Mesendoderm (in vitro differentiated cells): ENCODE data around the gene RGS1.

Experiments used
- DNase-seq: peaks from one replicate; pipeline ENCODE4 v3.0.0; 2013
- H2AK5ac ChIP-seq: 2 replicates; pipeline ENCODE4 v1.6.1; 2013; ENCODE audit warnings: low read length, inconsistent platforms
- H2BK120ac ChIP-seq: 2 replicates; pipeline ENCODE4 v1.6.1; 2013; ENCODE audit warnings: low read depth, mild to moderate bottlenecking, low read length, moderate library complexity, mixed read lengths
- H2BK15ac ChIP-seq: replicated peaks from 2 replicates; pipeline ENCODE4 v1.6.1; 2013; ENCODE audit warnings: low read depth, mild to moderate bottlenecking, moderate library complexity
- H2BK5ac ChIP-seq: 2 replicates; pipeline ENCODE4 v1.6.1; 2013; ENCODE audit warnings: low read length, inconsistent platforms
- H3K18ac ChIP-seq: 2 replicates; pipeline ENCODE4 v1.6.1; 2013; ENCODE audit warnings: mild to moderate bottlenecking, low read length, mixed read lengths
- H3K23ac ChIP-seq: one replicate; pipeline ENCODE4 v1.6.1; 2013; ENCODE audit warnings: low read length
- H3K27ac ChIP-seq: 2 replicates; pipeline ENCODE4 v1.5.1; 2013; ENCODE audit warnings: low read depth, mild to moderate bottlenecking, inconsistent platforms, low read length, moderate library complexity
- H3K27me3 ChIP-seq: 2 replicates; pipeline ENCODE4 v1.6.1; 2013; ENCODE audit warnings: low read length, control low read depth, mild to moderate bottlenecking, inconsistent platforms; ENCODE audit not compliant: insufficient read depth, poor library complexity
- H3K36me3 ChIP-seq: 2 replicates; pipeline ENCODE4 v1.6.1; 2013; ENCODE audit warnings: low read length, inconsistent platforms; ENCODE audit not compliant: control insufficient read depth, insufficient read depth
- H3K4ac ChIP-seq: one replicate; pipeline ENCODE4 v1.6.1; 2013; ENCODE audit warnings: low read depth, mild to moderate bottlenecking, low read length, moderate library complexity
- H3K4me1 ChIP-seq: 2 replicates; pipeline ENCODE4 v1.6.1; 2013; ENCODE audit warnings: low read depth, low read length, inconsistent platforms; ENCODE audit not compliant: control insufficient read depth
- H3K4me2 ChIP-seq: 2 replicates; pipeline ENCODE4 v1.6.1; 2013; ENCODE audit warnings: low read length
- H3K4me3 ChIP-seq: 2 replicates; pipeline ENCODE4 v1.5.1; 2013; ENCODE audit warnings: mild to moderate bottlenecking, low read length
- H3K56ac ChIP-seq: one replicate; pipeline ENCODE4 v1.6.1; 2013; ENCODE audit warnings: low read length
- H3K79me1 ChIP-seq: 2 replicates; pipeline ENCODE4 v1.6.1; 2013; ENCODE audit warnings: low read length, inconsistent platforms
- H3K79me2 ChIP-seq: 2 replicates; pipeline ENCODE4 v1.6.1; 2013; ENCODE audit warnings: mild to moderate bottlenecking, low read length; ENCODE audit not compliant: control insufficient read depth, insufficient read depth
- H3K9ac ChIP-seq: 2 replicates; pipeline ENCODE4 v1.6.1; 2013; ENCODE audit warnings: low read length, inconsistent platforms
- H4K5ac ChIP-seq: one replicate; pipeline ENCODE4 v1.6.1; 2013; ENCODE audit warnings: low read length
- H4K8ac ChIP-seq: one replicate; pipeline ENCODE4 v1.6.1; 2013; ENCODE audit warnings: low read depth, mild to moderate bottlenecking, control low read depth, low read length, moderate library complexity
- WGBS: extraction: QIAGEN DNeasy Blood & Tissue Kit; methylation state at CpG from one replicate; pipeline ENCODE4 v1.1.7; 2013; ENCODE audit warnings: low lambda C conversion rate, missing lambda C conversion rate; ENCODE audit not compliant: insufficient coverage; ENCODE audit errors: extremely low coverage; 5-methylcytosine and 5-hydroxymethylcytosine counted together

The RGS1 gene

GRCh38 chr1:192581131-192581927 is 5.8 kb downstream of the RGS1 start:
- no peak overlapping the region for H3K27ac ChIP-seq
- H2BK5ac ChIP-seq = no peak overlapping the region
- H4K5ac ChIP-seq = no peak overlapping the region
- no peak for DNase-seq
- H2AK5ac ChIP-seq = no peak overlapping the region
- H3K56ac ChIP-seq = no peak overlapping the region
- no peak overlapping the region for H3K4me3 ChIP-seq
- H3K4me1 ChIP-seq = no peaks in the 10 kb centered on the region
- H3K79me2 ChIP-seq = no peaks in the 10 kb centered on the region
- no peak overlapping the region for H4K8ac ChIP-seq
- no peaks in the 10 kb centered on the region for H3K27me3 ChIP-seq
- no peak overlapping the region for H3K18ac ChIP-seq
- H3K4ac ChIP-seq = no peak overlapping the region
- H2BK120ac ChIP-seq = no peak overlapping the region
- H3K9ac ChIP-seq = no peak overlapping the region
- no peak overlapping the region for H2BK15ac ChIP-seq
- H3K4me2 ChIP-seq = no peak overlapping the region
- no CpG with 5 or more reads among the region's 4 CpGs for whole genome bisulfite sequencing
- H3K79me1 ChIP-seq = no peaks in the 10 kb centered on the region
- H3K36me3 ChIP-seq = no peaks in the 10 kb centered on the region
- H3K23ac ChIP-seq = no peak overlapping the region

GRCh38 chr1:192584866-192585265 is 9.3 kb downstream of the RGS1 start:
- H3K23ac ChIP-seq = no peak overlapping the region
- no peak overlapping the region for H3K18ac ChIP-seq
- H3K4me2 ChIP-seq = no peak overlapping the region
- H4K5ac ChIP-seq = no peak overlapping the region
- no peak overlapping the region for H3K4me3 ChIP-seq
- H2BK120ac ChIP-seq = no peak overlapping the region
- H3K27me3 ChIP-seq = no peaks in the 10 kb centered on the region
- H2BK15ac ChIP-seq = no peak overlapping the region
- H3K36me3 ChIP-seq = no peaks in the 10 kb centered on the region
- WGBS = no CpG with 5 or more reads among the region's 1 CpG
- no peak overlapping the region for H3K4ac ChIP-seq
- H3K9ac ChIP-seq = no peak overlapping the region
- no peak overlapping the region for H3K27ac ChIP-seq
- no peak overlapping the region for H3K56ac ChIP-seq
- no peaks in the 10 kb centered on the region for H3K4me1 ChIP-seq
- no peak overlapping the region for H2AK5ac ChIP-seq
- no peaks in the 10 kb centered on the region for H3K79me2 ChIP-seq
- H2BK5ac ChIP-seq = no peak overlapping the region
- no peak overlapping the region for H4K8ac ChIP-seq
- DNase-seq = no peak
- H3K79me1 ChIP-seq = no peaks in the 10 kb centered on the region

GRCh38 chr1:192587386-192588266 is 12.1 kb downstream of the RGS1 start:
- H3K23ac ChIP-seq = no peak overlapping the region
- H3K9ac ChIP-seq = no peak overlapping the region
- no peak overlapping the region for H3K27ac ChIP-seq
- no peak overlapping the region for H3K4me3 ChIP-seq
- H2AK5ac ChIP-seq = no peak overlapping the region
- no peak overlapping the region for H2BK5ac ChIP-seq
- no peaks in the 10 kb centered on the region for H3K4me1 ChIP-seq
- no peak overlapping the region for H3K4ac ChIP-seq
- no peaks in the 10 kb centered on the region for H3K79me2 ChIP-seq
- H3K79me1 ChIP-seq = no peaks in the 10 kb centered on the region
- H3K4me2 ChIP-seq = no peak overlapping the region
- H4K5ac ChIP-seq = no peak overlapping the region
- no peak overlapping the region for H4K8ac ChIP-seq
- WGBS = no CpG with 5 or more reads among the region's 5 CpGs
- no peak overlapping the region for H2BK15ac ChIP-seq
- no peak for DNase-seq
- H3K36me3 ChIP-seq = no peaks in the 10 kb centered on the region
- H2BK120ac ChIP-seq = no peak overlapping the region
- H3K18ac ChIP-seq = no peak overlapping the region
- H3K56ac ChIP-seq = no peak overlapping the region
- H3K27me3 ChIP-seq = no peaks in the 10 kb centered on the region

- Histone ChIP-seq H3K4me2 (no peak overlapping the region), H3K36me3 (no peaks in the 10 kb centered on the region), H3K27ac (no peak overlapping the region), H2BK5ac (no peak overlapping the region), H3K79me2 (no peaks in the 10 kb centered on the region), H3K79me1 (no peaks in the 10 kb centered on the region), H3K4me3 (no peak overlapping the region), H3K18ac (no peak overlapping the region), H4K5ac (no peak overlapping the region), H2AK5ac (no peak overlapping the region), H3K27me3 (no peaks in the 10 kb centered on the region), H3K9ac (no peak overlapping the region), H3K4me1 (no peaks in the 10 kb centered on the region), H3K23ac (no peak overlapping the region), H3K56ac (no peak overlapping the region), H2BK15ac (no peak overlapping the region), H4K8ac (no peak overlapping the region), H2BK120ac (no peak overlapping the region), H3K4ac (no peak overlapping the region)
- no CpG with 5 or more reads among the region's 1 CpG for WGBS
- no peak for DNase-seq
These were observed 13.0 kb downstream of the RGS1 start for GRCh38 chr1:192588546-192588945.

- H3K23ac ChIP-seq = no peak overlapping the region
- no CpG with 5 or more reads among the region's 3 CpGs for WGBS
- no peaks in the 10 kb centered on the region for H3K4me1 ChIP-seq
- H3K4ac ChIP-seq = no peak overlapping the region
- no peak for DNase-seq
- no peak overlapping the region for H2AK5ac ChIP-seq
- H3K56ac ChIP-seq = no peak overlapping the region
- H3K79me1 ChIP-seq = no peaks in the 10 kb centered on the region
- H3K27ac ChIP-seq = no peak overlapping the region
- H4K8ac ChIP-seq = no peak overlapping the region
- no peak overlapping the region for H3K9ac ChIP-seq
- H3K79me2 ChIP-seq = no peaks in the 10 kb centered on the region
- H3K4me3 ChIP-seq = no peak overlapping the region
- no peak overlapping the region for H4K5ac ChIP-seq
- H3K36me3 ChIP-seq = no peaks in the 10 kb centered on the region
- no peak overlapping the region for H2BK5ac ChIP-seq
- H3K18ac ChIP-seq = no peak overlapping the region
- no peaks in the 10 kb centered on the region for H3K27me3 ChIP-seq
- no peak overlapping the region for H3K4me2 ChIP-seq
- no peak overlapping the region for H2BK15ac ChIP-seq
- H2BK120ac ChIP-seq = no peak overlapping the region
These were observed 14.2 kb downstream of the RGS1 start for GRCh38 chr1:192589813-192590212.
